HEK293 (cell line): ENCODE results near the gene PRX.

Experiments used
- CTCF ChIA-PET: fragments of 350-600 bp; formaldehyde crosslinking; extraction: SDS; loops from one replicate; lab custom pipeline; 2021; ENCODE audit warnings: antibody characterized with exemption; lab: Yijun Ruan, JAX
- POLR2A ChIA-PET: fragments of 300-600 bp; formaldehyde crosslinking; extraction: SDS; loops from one replicate; lab custom pipeline; 2020; ENCODE audit warnings: antibody characterized with exemption, inconsistent platforms; lab: Yijun Ruan, JAX
- H3K27ac ChIP-seq: fragments of 200-500 bp; sonication (Bioruptor generic); 2 replicates; pipeline ENCODE4 v1.5.1; 2014; ENCODE audit warnings: low read depth, low read length, control low read depth, inconsistent platforms; ENCODE audit errors: extremely low read depth
- H3K36me3 ChIP-seq, 2 experiments: fragments of 200-500 bp in 1 of 2; sonication (Bioruptor generic) in 1 of 2; 1 replicate in 1 of 2; 2 replicates in 1 of 2; pipeline ENCODE4 v1.5.1; 2014 to 2017; ENCODE audit warnings: inconsistent platforms in 2 of 2, low read length in 2 of 2; ENCODE audit not compliant: control insufficient read depth in 2 of 2, insufficient read depth in 1 of 2
- H3K4me1 ChIP-seq: fragments of 200-500 bp; sonication (Bioruptor generic); 2 replicates; pipeline ENCODE4 v1.5.1; 2014; ENCODE audit warnings: mild to moderate bottlenecking, low read length, inconsistent platforms; ENCODE audit not compliant: control insufficient read depth, insufficient read depth
- H3K4me3 ChIP-seq: 2 replicates; pipeline ENCODE4 v1.5.1; 2011; ENCODE audit warnings: low read depth, mild to moderate bottlenecking, control low read depth, low read length, moderate library complexity
- H3K9me3 ChIP-seq: fragments of 200-500 bp; sonication (Bioruptor generic); 2 replicates; pipeline ENCODE4 v1.5.1; 2014; ENCODE audit warnings: low read depth, low read length, inconsistent platforms; ENCODE audit not compliant: control insufficient read depth, insufficient read depth
- SETDB1 ChIP-seq: IDR thresholded peaks from one replicate; pipeline ENCODE4 v1.6.1; 2017; ENCODE audit warnings: mild to moderate bottlenecking, low read length, moderate library complexity, mixed read lengths; ENCODE audit not compliant: insufficient read length
- ZBTB6 ChIP-seq: fragments of 450-650 bp; formaldehyde crosslinking; IDR thresholded peaks from 2 replicates; pipeline ENCODE4 v1.5.1; 2017; ENCODE audit warnings: missing biosample characterization, missing genetic modification characterization
- ZBTB8A ChIP-seq: fragments of 450-650 bp; formaldehyde crosslinking; IDR thresholded peaks from 2 replicates; pipeline ENCODE4 v1.5.1; 2016; ENCODE audit warnings: missing biosample characterization, missing genetic modification characterization
- ZFP69B ChIP-seq: fragments of 450-650 bp; formaldehyde crosslinking; IDR thresholded peaks from 2 replicates; pipeline ENCODE4 v1.5.1; 2016; ENCODE audit warnings: missing biosample characterization, missing genetic modification characterization
- ZNF133 ChIP-seq: fragments of 450-650 bp; formaldehyde crosslinking; IDR thresholded peaks from 2 replicates; pipeline ENCODE4 v1.5.1; 2016; ENCODE audit warnings: missing biosample characterization, missing genetic modification characterization
- ZNF280D ChIP-seq: fragments of 450-650 bp; formaldehyde crosslinking; IDR thresholded peaks from 2 replicates; pipeline ENCODE4 v1.5.1; 2016; ENCODE audit warnings: missing biosample characterization, missing genetic modification characterization
- ZNF48 ChIP-seq: fragments of 450-650 bp; formaldehyde crosslinking; IDR thresholded peaks from 2 replicates; pipeline ENCODE4 v1.5.1; 2016; ENCODE audit warnings: missing biosample characterization, missing genetic modification characterization
- ZNF626 ChIP-seq: fragments of 450-650 bp; sonication (Bioruptor Pico); formaldehyde crosslinking; IDR thresholded peaks from 2 replicates; pipeline ENCODE4 v1.5.1; 2018; ENCODE audit warnings: missing biosample characterization, missing genetic modification characterization, inconsistent platforms
- ZNF664 ChIP-seq: fragments of 450-650 bp; formaldehyde crosslinking; IDR thresholded peaks from 2 replicates; pipeline ENCODE4 v1.5.1; 2016; ENCODE audit warnings: missing biosample characterization, missing genetic modification characterization
- ZNF792 ChIP-seq: fragments of 450-650 bp; formaldehyde crosslinking; IDR thresholded peaks from 2 replicates; pipeline ENCODE4 v1.5.1; 2016; ENCODE audit warnings: missing biosample characterization, missing genetic modification characterization
- TF ChIP-seq, protein P1 (sequence below): fragments of 450-650 bp; formaldehyde crosslinking; IDR thresholded peaks from 2 replicates; pipeline ENCODE4 v1.5.1; 2016; ENCODE audit warnings: missing biosample characterization, missing genetic modification characterization, low read depth
- TF ChIP-seq, protein P2 (sequence below): fragments of 450-650 bp; formaldehyde crosslinking; IDR thresholded peaks from 2 replicates; pipeline ENCODE4 v1.5.1; 2016; ENCODE audit warnings: missing biosample characterization, missing genetic modification characterization
- TF ChIP-seq, protein P3 (sequence below): fragments of 450-650 bp; formaldehyde crosslinking; IDR thresholded peaks from 2 replicates; pipeline ENCODE4 v1.5.1; 2017; ENCODE audit warnings: missing biosample characterization, missing genetic modification characterization
- TF ChIP-seq, protein P4 (sequence below): fragments of 450-650 bp; formaldehyde crosslinking; IDR thresholded peaks from 2 replicates; pipeline ENCODE4 v1.5.1; 2016; ENCODE audit warnings: missing biosample characterization, missing genetic modification characterization

PRX gene

GRCh38 chr19:40421993-40422747 lies 9.0 kb upstream of the PRX start (continued):
- TF ChIP-seq, protein P1, sequence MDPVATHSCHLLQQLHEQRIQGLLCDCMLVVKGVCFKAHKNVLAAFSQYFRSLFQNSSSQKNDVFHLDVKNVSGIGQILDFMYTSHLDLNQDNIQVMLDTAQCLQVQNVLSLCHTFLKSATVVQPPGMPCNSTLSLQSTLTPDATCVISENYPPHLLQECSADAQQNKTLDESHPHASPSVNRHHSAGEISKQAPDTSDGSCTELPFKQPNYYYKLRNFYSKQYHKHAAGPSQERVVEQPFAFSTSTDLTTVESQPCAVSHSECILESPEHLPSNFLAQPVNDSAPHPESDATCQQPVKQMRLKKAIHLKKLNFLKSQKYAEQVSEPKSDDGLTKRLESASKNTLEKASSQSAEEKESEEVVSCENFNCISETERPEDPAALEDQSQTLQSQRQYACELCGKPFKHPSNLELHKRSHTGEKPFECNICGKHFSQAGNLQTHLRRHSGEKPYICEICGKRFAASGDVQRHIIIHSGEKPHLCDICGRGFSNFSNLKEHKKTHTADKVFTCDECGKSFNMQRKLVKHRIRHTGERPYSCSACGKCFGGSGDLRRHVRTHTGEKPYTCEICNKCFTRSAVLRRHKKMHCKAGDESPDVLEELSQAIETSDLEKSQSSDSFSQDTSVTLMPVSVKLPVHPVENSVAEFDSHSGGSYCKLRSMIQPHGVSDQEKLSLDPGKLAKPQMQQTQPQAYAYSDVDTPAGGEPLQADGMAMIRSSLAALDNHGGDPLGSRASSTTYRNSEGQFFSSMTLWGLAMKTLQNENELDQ (tag by site-specific recombination): no peak
- TF ChIP-seq, protein P2, sequence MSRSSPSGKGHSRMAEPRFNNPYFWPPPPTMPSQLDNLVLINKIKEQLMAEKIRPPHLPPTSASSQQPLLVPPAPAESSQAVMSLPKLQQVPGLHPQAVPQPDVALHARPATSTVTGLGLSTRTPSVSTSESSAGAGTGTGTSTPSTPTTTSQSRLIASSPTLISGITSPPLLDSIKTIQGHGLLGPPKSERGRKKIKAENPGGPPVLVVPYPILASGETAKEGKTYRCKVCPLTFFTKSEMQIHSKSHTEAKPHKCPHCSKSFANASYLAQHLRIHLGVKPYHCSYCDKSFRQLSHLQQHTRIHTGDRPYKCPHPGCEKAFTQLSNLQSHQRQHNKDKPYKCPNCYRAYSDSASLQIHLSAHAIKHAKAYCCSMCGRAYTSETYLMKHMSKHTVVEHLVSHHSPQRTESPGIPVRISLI (tag by site-specific recombination): peak; percentile 96
- TF ChIP-seq SETDB1 (no peak), ZNF626 (tag by site-specific recombination) (no peak), ZBTB6 (tag by site-specific recombination) (no peak), ZNF664 (tag by site-specific recombination) (peak; percentile 53; the same call in 1 of the 2 replicates), ZNF280D (tag by site-specific recombination) (0 out of 2 replicates have a peak, but pooled peaks have one; percentile 6), ZNF792 (tag by site-specific recombination) (no peak)
- TF ChIP-seq, protein P3, sequence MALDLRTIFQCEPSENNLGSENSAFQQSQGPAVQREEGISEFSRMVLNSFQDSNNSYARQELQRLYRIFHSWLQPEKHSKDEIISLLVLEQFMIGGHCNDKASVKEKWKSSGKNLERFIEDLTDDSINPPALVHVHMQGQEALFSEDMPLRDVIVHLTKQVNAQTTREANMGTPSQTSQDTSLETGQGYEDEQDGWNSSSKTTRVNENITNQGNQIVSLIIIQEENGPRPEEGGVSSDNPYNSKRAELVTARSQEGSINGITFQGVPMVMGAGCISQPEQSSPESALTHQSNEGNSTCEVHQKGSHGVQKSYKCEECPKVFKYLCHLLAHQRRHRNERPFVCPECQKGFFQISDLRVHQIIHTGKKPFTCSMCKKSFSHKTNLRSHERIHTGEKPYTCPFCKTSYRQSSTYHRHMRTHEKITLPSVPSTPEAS: no peak

- no peaks in the 10 kb centered on the region for H3K9me3 ChIP-seq
- H3K36me3 ChIP-seq: peaks cover 13 to 15% of the 10 kb centered on the region in 2 experiments
- ChIA-PET POLR2A (interaction anchor here (0.6 to 9.2 kb wide), 42 partner anchors 9 to 1735 kb away, joined by 3 to 428 read pairs (median 4); partner anchors contain the start of genes AKT2, BLVRB, C19orf47 and DYRK1B), CTCF (interaction anchor here (0.6 to 3.4 kb wide), 56 partner anchors 9 to 285 kb away, joined by 3 to 40 read pairs (median 5); partner anchors contain the start of genes BLVRB and SERTAD3)
- H3K4me3 ChIP-seq: peak overlapping the region; percentile 63
- peak overlapping the region; percentile 95 for H3K27ac ChIP-seq
- H3K4me1 ChIP-seq: peaks cover 21% of the 10 kb centered on the region
- peak; percentile 90 for TF ChIP-seq ZFP69B
- no peak; the same call in 1 of the 2 replicates for TF ChIP-seq ZNF133 (tag by site-specific recombination)
- no peak for TF ChIP-seq ZNF48
- peak; percentile 96 for TF ChIP-seq ZBTB8A (tag by site-specific recombination)
- TF ChIP-seq, protein P4, sequence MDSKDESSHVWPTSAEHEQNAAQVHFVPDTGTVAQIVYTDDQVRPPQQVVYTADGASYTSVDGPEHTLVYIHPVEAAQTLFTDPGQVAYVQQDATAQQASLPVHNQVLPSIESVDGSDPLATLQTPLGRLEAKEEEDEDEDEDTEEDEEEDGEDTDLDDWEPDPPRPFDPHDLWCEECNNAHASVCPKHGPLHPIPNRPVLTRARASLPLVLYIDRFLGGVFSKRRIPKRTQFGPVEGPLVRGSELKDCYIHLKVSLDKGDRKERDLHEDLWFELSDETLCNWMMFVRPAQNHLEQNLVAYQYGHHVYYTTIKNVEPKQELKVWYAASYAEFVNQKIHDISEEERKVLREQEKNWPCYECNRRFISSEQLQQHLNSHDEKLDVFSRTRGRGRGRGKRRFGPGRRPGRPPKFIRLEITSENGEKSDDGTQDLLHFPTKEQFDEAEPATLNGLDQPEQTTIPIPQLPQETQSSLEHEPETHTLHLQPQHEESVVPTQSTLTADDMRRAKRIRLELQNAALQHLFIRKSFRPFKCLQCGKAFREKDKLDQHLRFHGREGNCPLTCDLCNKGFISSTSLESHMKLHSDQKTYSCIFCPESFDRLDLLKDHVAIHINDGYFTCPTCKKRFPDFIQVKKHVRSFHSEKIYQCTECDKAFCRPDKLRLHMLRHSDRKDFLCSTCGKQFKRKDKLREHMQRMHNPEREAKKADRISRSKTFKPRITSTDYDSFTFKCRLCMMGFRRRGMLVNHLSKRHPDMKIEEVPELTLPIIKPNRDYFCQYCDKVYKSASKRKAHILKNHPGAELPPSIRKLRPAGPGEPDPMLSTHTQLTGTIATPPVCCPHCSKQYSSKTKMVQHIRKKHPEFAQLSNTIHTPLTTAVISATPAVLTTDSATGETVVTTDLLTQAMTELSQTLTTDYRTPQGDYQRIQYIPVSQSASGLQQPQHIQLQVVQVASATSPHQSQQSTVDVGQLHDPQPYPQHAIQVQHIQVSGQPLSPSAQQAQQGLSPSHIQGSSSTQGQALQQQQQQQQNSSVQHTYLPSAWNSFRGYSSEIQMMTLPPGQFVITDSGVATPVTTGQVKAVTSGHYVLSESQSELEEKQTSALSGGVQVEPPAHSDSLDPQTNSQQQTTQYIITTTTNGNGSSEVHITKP (tag by site-specific recombination): peak; percentile 92
Observed at GRCh38 chr19:40420766-40421765, 7.9 kb upstream of the PRX start.
